Ectodermal cell (in vitro differentiated cells): ENCODE results near the gene PRKCA.
"Not testable (repeated sequence)": the region's sequence is repeated elsewhere in the genome, so short reads cannot be mapped to it uniquely, and the experiment has no call there.

Source experiments
- H3K27ac ChIP-seq: 2 replicates; pipeline ENCODE4 v1.7.0; 2013; ENCODE audit warnings: mild to moderate bottlenecking, low read depth, low read length; ENCODE audit not compliant: insufficient read depth, poor library complexity, severe bottlenecking
- H3K27me3 ChIP-seq: 2 replicates; pipeline ENCODE4 v1.7.0; 2013; ENCODE audit warnings: mild to moderate bottlenecking, low read length; ENCODE audit not compliant: insufficient read depth, control insufficient read depth, poor library complexity, severe bottlenecking
- H3K36me3 ChIP-seq: one replicate; pipeline ENCODE4 v1.7.0; 2013; ENCODE audit warnings: low read length; ENCODE audit not compliant: control insufficient read depth, insufficient read depth
- H3K4me1 ChIP-seq: one replicate; pipeline ENCODE4 v1.7.0; 2013; ENCODE audit warnings: low read length; ENCODE audit not compliant: control insufficient read depth, insufficient read depth
- H3K4me3 ChIP-seq: 2 replicates; pipeline ENCODE4 v1.7.0; 2013; ENCODE audit warnings: low read depth, low read length, control low read depth; ENCODE audit not compliant: insufficient read depth
- H3K9me3 ChIP-seq: 2 replicates; pipeline ENCODE4 v1.7.0; 2013; ENCODE audit warnings: mild to moderate bottlenecking, low read length, moderate library complexity; ENCODE audit not compliant: control insufficient read depth
- WGBS, 2 experiments: methylation state at CpG; one replicate each; pipeline ENCODE4 v1.1.7; 2013; ENCODE audit warnings: missing lambda C conversion rate in 2 of 2; 5-methylcytosine and 5-hydroxymethylcytosine counted together

PRKCA gene

GRCh38 chr17:66479230-66479889 lies 176.9 kb downstream of the PRKCA start:
- not testable (repeated sequence) for H3K27ac ChIP-seq, H3K27me3 ChIP-seq, H3K9me3 ChIP-seq, H3K36me3 ChIP-seq, H3K4me3 ChIP-seq
- 83 to 92% methylated on average over 2 of the region's 2 CpGs for WGBS, 2 experiments
- H3K4me1 ChIP-seq = peaks cover 13% of the 10 kb centered on the region

DNA sequence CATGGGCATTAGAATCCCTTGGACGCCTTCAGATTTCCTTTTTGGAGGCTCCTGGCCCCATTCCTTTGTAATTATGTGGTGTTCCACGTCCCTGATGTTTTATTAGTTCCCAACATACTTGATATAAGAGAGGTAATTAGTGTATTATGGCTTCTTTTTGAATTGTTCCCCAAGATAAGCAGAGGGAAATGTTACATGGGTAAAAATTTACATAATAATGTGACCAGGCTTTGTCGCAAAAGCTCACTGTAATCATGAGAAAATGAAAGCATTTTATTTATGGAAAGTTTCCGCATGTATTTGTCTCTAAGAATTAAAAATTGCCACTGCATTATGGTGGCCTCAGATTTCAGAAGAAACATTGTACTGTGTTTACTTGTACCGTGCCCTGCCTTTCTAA lies 177.8 kb downstream of the PRKCA start:
- H3K27ac ChIP-seq = no peak overlapping the region
- H3K4me3 ChIP-seq = no peak overlapping the region
- H3K9me3 ChIP-seq = no peaks in the 10 kb centered on the region
- H3K27me3 ChIP-seq = no peaks in the 10 kb centered on the region
- H3K36me3 ChIP-seq = no peaks in the 10 kb centered on the region
- H3K4me1 ChIP-seq = peaks cover 7% of the 10 kb centered on the region
- 88 to 91% methylated on average over 5 of the region's 5 CpGs for WGBS, 2 experiments

- H3K27ac ChIP-seq = no peak overlapping the region
- no peaks in the 10 kb centered on the region for H3K9me3 ChIP-seq
- no peaks in the 10 kb centered on the region for H3K27me3 ChIP-seq
- peaks cover 10% of the 10 kb centered on the region for H3K4me1 ChIP-seq
- no peak overlapping the region for H3K4me3 ChIP-seq
- WGBS, 2 experiments = 84 to 85% methylated on average over 7 of the region's 7 CpGs
- H3K36me3 ChIP-seq = no peaks in the 10 kb centered on the region
These were observed 178.4 kb downstream of the PRKCA start for GRCh38 chr17:66480802-66481201.

- H3K4me3 ChIP-seq = no peak overlapping the region
- 92% methylated on average over 8 of the region's 8 CpGs for WGBS, 2 experiments
- no peaks in the 10 kb centered on the region for H3K27me3 ChIP-seq
- no peak overlapping the region for H3K27ac ChIP-seq
- no peaks in the 10 kb centered on the region for H3K36me3 ChIP-seq
- peaks cover 10% of the 10 kb centered on the region for H3K4me1 ChIP-seq
- H3K9me3 ChIP-seq = no peaks in the 10 kb centered on the region
These were observed 178.9 kb downstream of the PRKCA start for GRCh38 chr17:66481271-66481670.

GRCh38 chr17:66483906-66484305 lies 181.5 kb downstream of the PRKCA start:
- no peaks in the 10 kb centered on the region for H3K36me3 ChIP-seq
- no peaks in the 10 kb centered on the region for H3K27me3 ChIP-seq
- no peak overlapping the region for H3K4me3 ChIP-seq
- H3K27ac ChIP-seq = no peak overlapping the region
- peaks cover 10% of the 10 kb centered on the region for H3K4me1 ChIP-seq
- WGBS, 2 experiments = 78 to 87% methylated on average over 8 of the region's 8 CpGs
- H3K9me3 ChIP-seq = no peaks in the 10 kb centered on the region

- Histone ChIP-seq H3K27me3 (no peaks in the 10 kb centered on the region), H3K4me1 (peaks cover 10% of the 10 kb centered on the region), H3K27ac (no peak overlapping the region), H3K9me3 (no peaks in the 10 kb centered on the region), H3K4me3 (no peak overlapping the region), H3K36me3 (no peaks in the 10 kb centered on the region)
- WGBS, 2 experiments = 49% methylated on average over 8 of the region's 9 CpGs
These were observed 183.0 kb downstream of the PRKCA start for GRCh38 chr17:66485309-66485947.

- H3K9me3 ChIP-seq = no peaks in the 10 kb centered on the region
- H3K4me1 ChIP-seq = peaks cover 10% of the 10 kb centered on the region
- WGBS, 2 experiments = 96 to 97% methylated on average over 3 of the region's 3 CpGs
- no peaks in the 10 kb centered on the region for H3K36me3 ChIP-seq
- H3K4me3 ChIP-seq = no peak overlapping the region
- H3K27me3 ChIP-seq = no peaks in the 10 kb centered on the region
- no peak overlapping the region for H3K27ac ChIP-seq
These were observed 184.7 kb downstream of the PRKCA start for GRCh38 chr17:66487121-66487520.

- H3K4me3 ChIP-seq = no peak overlapping the region
- H3K36me3 ChIP-seq = no peaks in the 10 kb centered on the region
- no peak overlapping the region for H3K27ac ChIP-seq
- peaks cover 14% of the 10 kb centered on the region for H3K4me1 ChIP-seq
- WGBS, 2 experiments = 95 to 97% methylated on average over 5 of the region's 5 CpGs
- no peaks in the 10 kb centered on the region for H3K27me3 ChIP-seq
- H3K9me3 ChIP-seq = no peaks in the 10 kb centered on the region
These were observed 185.6 kb downstream of the PRKCA start for GRCh38 chr17:66487981-66488468.

DNA sequence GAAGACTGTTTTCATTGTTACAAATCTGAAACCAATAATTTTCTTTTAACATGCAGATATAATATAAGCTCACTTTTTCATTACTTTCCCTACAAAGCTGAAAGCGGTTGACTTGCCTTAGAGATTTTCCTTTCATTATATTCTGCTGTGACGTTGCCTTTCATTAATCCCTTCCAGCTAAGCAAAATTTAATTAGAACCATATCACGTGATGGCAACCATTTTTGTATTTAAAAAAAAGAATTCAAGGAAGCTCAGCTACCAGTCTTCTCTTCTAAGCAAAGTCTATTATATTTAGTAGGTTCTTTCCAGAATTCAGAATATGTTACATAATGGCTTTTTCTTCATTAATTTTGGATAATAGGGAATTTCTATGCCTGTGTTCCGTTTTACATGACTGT lies 186.5 kb downstream of the PRKCA start:
- Histone ChIP-seq H3K4me1 (peaks cover 20% of the 10 kb centered on the region), H3K27ac (no peak overlapping the region), H3K9me3 (no peaks in the 10 kb centered on the region), H3K36me3 (no peaks in the 10 kb centered on the region), H3K27me3 (no peaks in the 10 kb centered on the region), H3K4me3 (no peak overlapping the region)
- WGBS, 2 experiments = 95 to 100% methylated on average over 3 to 4 of the region's 4 CpGs

- H3K27ac ChIP-seq, H3K4me3 ChIP-seq, H3K27me3 ChIP-seq, H3K9me3 ChIP-seq, H3K36me3 ChIP-seq: not testable (repeated sequence)
- 84 to 91% methylated on average over 3 of the region's 3 CpGs for WGBS, 2 experiments
- H3K4me1 ChIP-seq = peaks cover 22% of the 10 kb centered on the region
These were observed 187.2 kb downstream of the PRKCA start for GRCh38 chr17:66489576-66489975.
